H9 (cell line): Measurements from ENCODE around the gene CAPN2. TPM values are rescaled to one million over a fixed set of nuclear protein-coding genes. Genes with fewer than 3 reads are reported as not detected.
A peak's percentile ranks its signal among the peaks of the same experiment; 100 is the strongest.

Experiments
- DNase-seq: peaks from one replicate; pipeline ENCODE4 v3.0.0-alpha.2; 2017
- H2AFZ ChIP-seq: one replicate; pipeline ENCODE4 v1.6.1; 2013; ENCODE audit warnings: mild to moderate bottlenecking, low read length, control low read depth, moderate library complexity
- H2AK5ac ChIP-seq: 2 replicates; pipeline ENCODE4 v1.6.1; 2013; ENCODE audit warnings: low read length, control low read depth, mixed read lengths; ENCODE audit not compliant: insufficient read length
- H2BK120ac ChIP-seq: one replicate; pipeline ENCODE4 v1.6.1; 2013; ENCODE audit warnings: low read depth, mild to moderate bottlenecking, low read length, control low read depth, inconsistent platforms; ENCODE audit not compliant: poor library complexity, severe bottlenecking
- H2BK12ac ChIP-seq: 2 replicates; pipeline ENCODE4 v1.6.1; 2013; ENCODE audit warnings: low read length, control low read depth, mixed read lengths, low read depth; ENCODE audit not compliant: insufficient read length
- H2BK15ac ChIP-seq: 2 replicates; pipeline ENCODE4 v1.6.1; 2013; ENCODE audit warnings: low read depth, low read length, control low read depth
- H2BK20ac ChIP-seq: one replicate; pipeline ENCODE4 v1.6.1; 2013; ENCODE audit warnings: low read depth, mild to moderate bottlenecking, low read length, control low read depth, inconsistent platforms; ENCODE audit not compliant: poor library complexity, severe bottlenecking
- H2BK5ac ChIP-seq: 2 replicates; pipeline ENCODE4 v1.6.1; 2013; ENCODE audit warnings: low read length, control low read depth, mixed read lengths; ENCODE audit not compliant: insufficient read length
- H3K14ac ChIP-seq: 2 replicates; pipeline ENCODE4 v1.6.1; 2013; ENCODE audit warnings: low read length, control low read depth; ENCODE audit not compliant: insufficient read depth
- H3K18ac ChIP-seq: 2 replicates; pipeline ENCODE4 v1.6.1; 2013; ENCODE audit warnings: low read depth, mild to moderate bottlenecking, mixed read lengths, low read length, control low read depth; ENCODE audit not compliant: insufficient read length
- H3K23ac ChIP-seq: 2 replicates; pipeline ENCODE4 v1.6.1; 2013; ENCODE audit warnings: low read length, control low read depth, mixed read lengths, low read depth; ENCODE audit not compliant: insufficient read length
- H3K23me2 ChIP-seq: 2 replicates; pipeline ENCODE4 v1.6.1; 2013; ENCODE audit warnings: low read depth, mild to moderate bottlenecking, mixed read lengths, low read length, control low read depth; ENCODE audit not compliant: insufficient read length, poor library complexity, severe bottlenecking
- H3K27ac ChIP-seq: 2 replicates; pipeline ENCODE4 v1.5.1; 2013; ENCODE audit warnings: low read length, control low read depth, mixed read lengths, low read depth; ENCODE audit not compliant: insufficient read length
- H3K27me3 ChIP-seq: 2 replicates; pipeline ENCODE4 v1.6.1; 2013; ENCODE audit warnings: low read length, control low read depth, inconsistent platforms; ENCODE audit not compliant: insufficient read depth
- H3K4ac ChIP-seq: 2 replicates; pipeline ENCODE4 v1.6.1; 2013; ENCODE audit warnings: low read depth, mild to moderate bottlenecking, control low read depth, inconsistent platforms, low read length, moderate library complexity
- H3K4me1 ChIP-seq: 2 replicates; pipeline ENCODE4 v1.6.1; 2013; ENCODE audit warnings: low read length, control low read depth, inconsistent platforms; ENCODE audit not compliant: insufficient read depth
- H3K4me2 ChIP-seq: 2 replicates; pipeline ENCODE4 v1.6.1; 2013; ENCODE audit warnings: low read length, control low read depth, mixed read lengths; ENCODE audit not compliant: insufficient read length, insufficient read depth
- H3K56ac ChIP-seq: 2 replicates; pipeline ENCODE4 v1.6.1; 2013; ENCODE audit warnings: low read depth, mild to moderate bottlenecking, mixed read lengths, low read length, control low read depth; ENCODE audit not compliant: insufficient read length
- H3K79me1 ChIP-seq: 2 replicates; pipeline ENCODE4 v1.6.1; 2013; ENCODE audit warnings: low read depth, mild to moderate bottlenecking, moderate library complexity, low read length, control low read depth, inconsistent platforms; ENCODE audit not compliant: insufficient read depth, poor library complexity, severe bottlenecking
- H3K79me2 ChIP-seq: 2 replicates; pipeline ENCODE4 v1.6.1; 2013; ENCODE audit warnings: low read length, control low read depth, inconsistent platforms; ENCODE audit not compliant: insufficient read depth
- H3K9ac ChIP-seq: 2 replicates; pipeline ENCODE4 v1.6.1; 2013; ENCODE audit warnings: low read length, control low read depth, mixed read lengths; ENCODE audit not compliant: insufficient read length; ENCODE audit errors: extremely low read depth
- H3K9me3 ChIP-seq: one replicate; pipeline ENCODE4 v1.6.1; 2013; ENCODE audit warnings: low read depth, low read length, inconsistent platforms; ENCODE audit not compliant: control insufficient read depth
- H3T11ph ChIP-seq: one replicate; pipeline ENCODE4 v1.6.1; 2013; ENCODE audit warnings: mild to moderate bottlenecking, low read length, control low read depth, inconsistent platforms
- H4K20me1 ChIP-seq: one replicate; pipeline ENCODE4 v1.6.1; 2013; ENCODE audit not compliant: control insufficient read depth, insufficient read length, insufficient read depth
- H4K5ac ChIP-seq: 2 replicates; pipeline ENCODE4 v1.6.1; 2013; ENCODE audit warnings: low read depth, mild to moderate bottlenecking, mixed read lengths, low read length, control low read depth; ENCODE audit not compliant: insufficient read length
- H4K8ac ChIP-seq: replicated peaks from 2 replicates; pipeline ENCODE4 v1.6.1; 2013; ENCODE audit warnings: low read length, control low read depth, mixed read lengths, low read depth; ENCODE audit not compliant: insufficient read length
- H4K91ac ChIP-seq: 2 replicates; pipeline ENCODE4 v1.6.1; 2013; ENCODE audit warnings: low read depth, mild to moderate bottlenecking, moderate library complexity, mixed read lengths, low read length, control low read depth; ENCODE audit not compliant: insufficient read length
- H3K27ac Mint-ChIP-seq, 3 experiments: 2 replicates in 2 of 3; 3 replicates in 1 of 3; pipeline ENCODE4 v1.8.0; 2020 to 2021; ENCODE audit warnings: mixed read lengths in 3 of 3, mild to moderate bottlenecking in 1 of 3, moderate library complexity in 1 of 3
- H3K27me3 Mint-ChIP-seq: 2 replicates; pipeline ENCODE4 v1.8.0; 2021; ENCODE audit warnings: low read depth, mild to moderate bottlenecking, moderate library complexity, mixed read lengths
- H3K36me3 Mint-ChIP-seq, 3 experiments: 2 replicates in 2 of 3; 3 replicates in 1 of 3; pipeline ENCODE4 v1.8.0; 2020 to 2021; ENCODE audit warnings: low read depth in 3 of 3, mixed read lengths in 3 of 3; ENCODE audit not compliant: insufficient read depth in 1 of 3
- H3K4me1 Mint-ChIP-seq, 2 experiments: 2 replicates each; pipeline ENCODE4 v1.8.0; 2020; ENCODE audit warnings: mixed read lengths in 2 of 2
- H3K4me3 Mint-ChIP-seq, 2 experiments: 2 replicates in 1 of 2; 3 replicates in 1 of 2; pipeline ENCODE4 v1.8.0; 2020 to 2021; ENCODE audit warnings: mild to moderate bottlenecking in 2 of 2, mixed read lengths in 2 of 2, moderate library complexity in 1 of 2
- H3K9me3 Mint-ChIP-seq, 2 experiments: 2 replicates in 1 of 2; 3 replicates in 1 of 2; pipeline ENCODE4 v1.8.0; 2020; ENCODE audit warnings: mild to moderate bottlenecking in 2 of 2, mixed read lengths in 2 of 2, moderate library complexity in 1 of 2
- WGBS: extraction: QIAGEN DNeasy Blood & Tissue Kit; methylation state at CpG from one replicate; pipeline ENCODE4 v1.1.7; 2013; ENCODE audit warnings: missing lambda C conversion rate, low lambda C conversion rate, mixed read lengths; ENCODE audit not compliant: insufficient read length; ENCODE audit errors: extremely low coverage; 5-methylcytosine and 5-hydroxymethylcytosine counted together
- total RNA-seq: library from RNA; stranded (reverse); gene quantifications from 2 replicates; pipeline ENCODE4 v1.2.1, GENCODE V29; 2021
- TF ChIP-seq, protein P1 (sequence below): fragments of 200-600 bp; sonication (generic); conservative IDR thresholded peaks from 3 replicates; pipeline ENCODE4 v1.8.0; 2021; ENCODE audit warnings: antibody characterized with exemption, mild to moderate bottlenecking

CAPN2 gene
- total RNA-seq, 1 experiment from 2014 or later: 32.2 TPM

DNA sequence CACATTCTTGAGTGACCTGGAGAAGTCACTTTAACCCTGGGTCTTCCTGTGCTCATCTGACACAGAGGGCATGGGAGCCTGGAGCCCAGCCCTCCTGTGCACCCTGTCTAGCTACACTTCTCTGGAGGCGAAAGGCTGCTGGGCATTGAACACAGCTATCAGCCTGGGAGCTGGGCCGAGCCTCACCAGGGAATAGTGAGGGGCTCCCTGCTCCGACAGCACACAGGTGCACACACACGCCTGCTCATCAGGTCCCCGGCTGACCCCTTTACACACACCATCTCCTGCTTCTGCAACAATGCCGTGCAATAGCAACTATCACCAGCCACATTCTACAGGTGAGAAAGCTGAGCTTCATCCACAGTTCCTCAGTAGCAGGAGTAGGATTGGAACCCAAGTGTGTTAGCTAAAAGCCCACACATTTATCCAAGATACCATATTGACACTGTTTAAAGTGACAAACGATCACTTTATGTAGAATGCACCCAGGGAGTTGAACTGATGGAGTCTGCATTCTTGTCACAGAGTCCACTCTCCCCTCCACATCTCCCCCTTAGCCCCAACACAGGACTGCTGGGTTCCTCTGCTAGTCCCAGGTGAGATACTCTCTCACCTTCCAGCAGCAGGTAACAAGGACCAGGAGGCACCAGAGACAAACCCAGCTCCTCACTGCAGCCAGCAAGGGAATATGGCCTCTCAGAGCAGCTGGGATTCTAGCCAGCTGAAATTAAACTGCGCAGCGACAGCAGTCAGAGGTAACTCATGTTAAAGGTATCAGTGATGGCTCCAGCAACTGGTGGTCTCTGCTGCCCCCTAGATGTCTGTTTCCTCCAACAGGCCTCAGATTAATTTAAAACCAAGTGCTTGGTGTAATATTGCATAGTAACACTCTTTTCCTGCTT lies 28.5 kb upstream of the CAPN2 start:
- no peak overlapping the region for H3K4me2 ChIP-seq
- no peak overlapping the region for H3K4me3 Mint-ChIP-seq
- H3K4me1 Mint-ChIP-seq: peaks cover 0 to 2% of the 10 kb centered on the region in 2 experiments; a peak in 1 of 4 replicates
- no peak overlapping the region for H2BK12ac ChIP-seq
- H3T11ph ChIP-seq: no peak overlapping the region
- no peak overlapping the region for H2BK5ac ChIP-seq
- H3K23me2 ChIP-seq: no peaks in the 10 kb centered on the region
- H3K4me1 ChIP-seq: no peaks in the 10 kb centered on the region
- no peaks in the 10 kb centered on the region for H3K79me1 ChIP-seq
- no peak overlapping the region for H3K27ac Mint-ChIP-seq
- H3K79me2 ChIP-seq: no peaks in the 10 kb centered on the region
- H3K4ac ChIP-seq: no peak overlapping the region
- WGBS: no CpG with 5 or more reads among the region's 9 CpGs
- no peak overlapping the region for H3K18ac ChIP-seq
- no peaks in the 10 kb centered on the region; a peak in 1 of 7 replicates for H3K36me3 Mint-ChIP-seq
- H4K8ac ChIP-seq: no peak overlapping the region
- no peak overlapping the region for H2BK120ac ChIP-seq
- TF ChIP-seq, protein P1, sequence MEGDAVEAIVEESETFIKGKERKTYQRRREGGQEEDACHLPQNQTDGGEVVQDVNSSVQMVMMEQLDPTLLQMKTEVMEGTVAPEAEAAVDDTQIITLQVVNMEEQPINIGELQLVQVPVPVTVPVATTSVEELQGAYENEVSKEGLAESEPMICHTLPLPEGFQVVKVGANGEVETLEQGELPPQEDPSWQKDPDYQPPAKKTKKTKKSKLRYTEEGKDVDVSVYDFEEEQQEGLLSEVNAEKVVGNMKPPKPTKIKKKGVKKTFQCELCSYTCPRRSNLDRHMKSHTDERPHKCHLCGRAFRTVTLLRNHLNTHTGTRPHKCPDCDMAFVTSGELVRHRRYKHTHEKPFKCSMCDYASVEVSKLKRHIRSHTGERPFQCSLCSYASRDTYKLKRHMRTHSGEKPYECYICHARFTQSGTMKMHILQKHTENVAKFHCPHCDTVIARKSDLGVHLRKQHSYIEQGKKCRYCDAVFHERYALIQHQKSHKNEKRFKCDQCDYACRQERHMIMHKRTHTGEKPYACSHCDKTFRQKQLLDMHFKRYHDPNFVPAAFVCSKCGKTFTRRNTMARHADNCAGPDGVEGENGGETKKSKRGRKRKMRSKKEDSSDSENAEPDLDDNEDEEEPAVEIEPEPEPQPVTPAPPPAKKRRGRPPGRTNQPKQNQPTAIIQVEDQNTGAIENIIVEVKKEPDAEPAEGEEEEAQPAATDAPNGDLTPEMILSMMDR: peak; percentile 89
- H2BK20ac ChIP-seq: no peak overlapping the region
- no peak overlapping the region for H2BK15ac ChIP-seq
- no peaks in the 10 kb centered on the region for H3K9me3 ChIP-seq
- peak; percentile 68 for DNase-seq
- H4K20me1 ChIP-seq: no peaks in the 10 kb centered on the region
- no peak overlapping the region for H3K23ac ChIP-seq
- H4K91ac ChIP-seq: no peak overlapping the region
- H3K56ac ChIP-seq: no peak overlapping the region
- H3K9me3 Mint-ChIP-seq: peaks cover 0 to 4% of the 10 kb centered on the region in 2 experiments; a peak in 2 of 5 replicates
- no peak overlapping the region for H3K27ac ChIP-seq
- peaks cover 12% of the 10 kb centered on the region for H3K27me3 Mint-ChIP-seq
- H3K27me3 ChIP-seq: no peaks in the 10 kb centered on the region
- no peak overlapping the region for H2AFZ ChIP-seq
- H3K9ac ChIP-seq: no peak overlapping the region
- no peak overlapping the region for H2AK5ac ChIP-seq
- no peak overlapping the region for H4K5ac ChIP-seq
- H3K14ac ChIP-seq: no peak overlapping the region
